ENCODE results near the gene ITPKC. TPM values are rescaled to one million over a fixed set of nuclear protein-coding genes. Genes with fewer than 3 reads are reported as not detected.
A peak's percentile ranks its signal among the peaks of the same experiment; 100 is the strongest.

ITPKC gene
- total and polyA plus RNA-seq, 9 of the 15 experiments (the other 6 are each of a cell fraction or from before 2014, with no cell fraction given) = 0.08 to 9.3 (median 5.8) TPM

- TF ChIP-seq, protein P1, sequence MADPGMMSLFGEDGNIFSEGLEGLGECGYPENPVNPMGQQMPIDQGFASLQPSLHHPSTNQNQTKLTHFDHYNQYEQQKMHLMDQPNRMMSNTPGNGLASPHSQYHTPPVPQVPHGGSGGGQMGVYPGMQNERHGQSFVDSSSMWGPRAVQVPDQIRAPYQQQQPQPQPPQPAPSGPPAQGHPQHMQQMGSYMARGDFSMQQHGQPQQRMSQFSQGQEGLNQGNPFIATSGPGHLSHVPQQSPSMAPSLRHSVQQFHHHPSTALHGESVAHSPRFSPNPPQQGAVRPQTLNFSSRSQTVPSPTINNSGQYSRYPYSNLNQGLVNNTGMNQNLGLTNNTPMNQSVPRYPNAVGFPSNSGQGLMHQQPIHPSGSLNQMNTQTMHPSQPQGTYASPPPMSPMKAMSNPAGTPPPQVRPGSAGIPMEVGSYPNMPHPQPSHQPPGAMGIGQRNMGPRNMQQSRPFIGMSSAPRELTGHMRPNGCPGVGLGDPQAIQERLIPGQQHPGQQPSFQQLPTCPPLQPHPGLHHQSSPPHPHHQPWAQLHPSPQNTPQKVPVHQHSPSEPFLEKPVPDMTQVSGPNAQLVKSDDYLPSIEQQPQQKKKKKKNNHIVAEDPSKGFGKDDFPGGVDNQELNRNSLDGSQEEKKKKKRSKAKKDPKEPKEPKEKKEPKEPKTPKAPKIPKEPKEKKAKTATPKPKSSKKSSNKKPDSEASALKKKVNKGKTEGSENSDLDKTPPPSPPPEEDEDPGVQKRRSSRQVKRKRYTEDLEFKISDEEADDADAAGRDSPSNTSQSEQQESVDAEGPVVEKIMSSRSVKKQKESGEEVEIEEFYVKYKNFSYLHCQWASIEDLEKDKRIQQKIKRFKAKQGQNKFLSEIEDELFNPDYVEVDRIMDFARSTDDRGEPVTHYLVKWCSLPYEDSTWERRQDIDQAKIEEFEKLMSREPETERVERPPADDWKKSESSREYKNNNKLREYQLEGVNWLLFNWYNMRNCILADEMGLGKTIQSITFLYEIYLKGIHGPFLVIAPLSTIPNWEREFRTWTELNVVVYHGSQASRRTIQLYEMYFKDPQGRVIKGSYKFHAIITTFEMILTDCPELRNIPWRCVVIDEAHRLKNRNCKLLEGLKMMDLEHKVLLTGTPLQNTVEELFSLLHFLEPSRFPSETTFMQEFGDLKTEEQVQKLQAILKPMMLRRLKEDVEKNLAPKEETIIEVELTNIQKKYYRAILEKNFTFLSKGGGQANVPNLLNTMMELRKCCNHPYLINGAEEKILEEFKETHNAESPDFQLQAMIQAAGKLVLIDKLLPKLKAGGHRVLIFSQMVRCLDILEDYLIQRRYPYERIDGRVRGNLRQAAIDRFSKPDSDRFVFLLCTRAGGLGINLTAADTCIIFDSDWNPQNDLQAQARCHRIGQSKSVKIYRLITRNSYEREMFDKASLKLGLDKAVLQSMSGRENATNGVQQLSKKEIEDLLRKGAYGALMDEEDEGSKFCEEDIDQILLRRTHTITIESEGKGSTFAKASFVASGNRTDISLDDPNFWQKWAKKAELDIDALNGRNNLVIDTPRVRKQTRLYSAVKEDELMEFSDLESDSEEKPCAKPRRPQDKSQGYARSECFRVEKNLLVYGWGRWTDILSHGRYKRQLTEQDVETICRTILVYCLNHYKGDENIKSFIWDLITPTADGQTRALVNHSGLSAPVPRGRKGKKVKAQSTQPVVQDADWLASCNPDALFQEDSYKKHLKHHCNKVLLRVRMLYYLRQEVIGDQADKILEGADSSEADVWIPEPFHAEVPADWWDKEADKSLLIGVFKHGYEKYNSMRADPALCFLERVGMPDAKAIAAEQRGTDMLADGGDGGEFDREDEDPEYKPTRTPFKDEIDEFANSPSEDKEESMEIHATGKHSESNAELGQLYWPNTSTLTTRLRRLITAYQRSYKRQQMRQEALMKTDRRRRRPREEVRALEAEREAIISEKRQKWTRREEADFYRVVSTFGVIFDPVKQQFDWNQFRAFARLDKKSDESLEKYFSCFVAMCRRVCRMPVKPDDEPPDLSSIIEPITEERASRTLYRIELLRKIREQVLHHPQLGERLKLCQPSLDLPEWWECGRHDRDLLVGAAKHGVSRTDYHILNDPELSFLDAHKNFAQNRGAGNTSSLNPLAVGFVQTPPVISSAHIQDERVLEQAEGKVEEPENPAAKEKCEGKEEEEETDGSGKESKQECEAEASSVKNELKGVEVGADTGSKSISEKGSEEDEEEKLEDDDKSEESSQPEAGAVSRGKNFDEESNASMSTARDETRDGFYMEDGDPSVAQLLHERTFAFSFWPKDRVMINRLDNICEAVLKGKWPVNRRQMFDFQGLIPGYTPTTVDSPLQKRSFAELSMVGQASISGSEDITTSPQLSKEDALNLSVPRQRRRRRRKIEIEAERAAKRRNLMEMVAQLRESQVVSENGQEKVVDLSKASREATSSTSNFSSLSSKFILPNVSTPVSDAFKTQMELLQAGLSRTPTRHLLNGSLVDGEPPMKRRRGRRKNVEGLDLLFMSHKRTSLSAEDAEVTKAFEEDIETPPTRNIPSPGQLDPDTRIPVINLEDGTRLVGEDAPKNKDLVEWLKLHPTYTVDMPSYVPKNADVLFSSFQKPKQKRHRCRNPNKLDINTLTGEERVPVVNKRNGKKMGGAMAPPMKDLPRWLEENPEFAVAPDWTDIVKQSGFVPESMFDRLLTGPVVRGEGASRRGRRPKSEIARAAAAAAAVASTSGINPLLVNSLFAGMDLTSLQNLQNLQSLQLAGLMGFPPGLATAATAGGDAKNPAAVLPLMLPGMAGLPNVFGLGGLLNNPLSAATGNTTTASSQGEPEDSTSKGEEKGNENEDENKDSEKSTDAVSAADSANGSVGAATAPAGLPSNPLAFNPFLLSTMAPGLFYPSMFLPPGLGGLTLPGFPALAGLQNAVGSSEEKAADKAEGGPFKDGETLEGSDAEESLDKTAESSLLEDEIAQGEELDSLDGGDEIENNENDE (IDR thresholded peaks at IDR 0.05; ENCODE audit: low read depth, low read length) = no peak
- TF ChIP-seq IRF2 (CRISPR knock-in tag; IDR thresholded peaks at IDR 0.05) (no peak; the same call in 1 of the 2 replicates), EZH2 (IDR thresholded peaks at IDR 0.05; ENCODE audit: borderline replicate concordance, low read depth, low read length) (no peak), RFX7 (CRISPR knock-in tag; IDR thresholded peaks at IDR 0.05) (no peak), ZNF583 (CRISPR knock-in tag; IDR thresholded peaks at IDR 0.05) (no peak), BRCA1 (IDR thresholded peaks at IDR 0.05) (no peak), BRCA1 (CRISPR knock-in tag; IDR thresholded peaks at IDR 0.05) (no peak), NFRKB (IDR thresholded peaks at IDR 0.05; ENCODE audit: low read depth) (peak; percentile 69; the same call in 1 of the 2 replicates), ZNF316 (IDR thresholded peaks at IDR 0.05) (peak; percentile 97), MEF2A (IDR thresholded peaks at IDR 0.05; ENCODE audit: control insufficient read depth, low read depth, low read length) (no peak), CHCHD3 (CRISPR knock-in tag; IDR thresholded peaks at IDR 0.05) (no peak), MAZ (CRISPR knock-in tag; conservative IDR thresholded peaks at IDR 0.05 in 1 of 2, IDR thresholded peaks at IDR 0.05 in 1 of 2) (peak; percentile 13 to 79; a peak in 2 of 4 replicates), KDM4B (IDR thresholded peaks at IDR 0.05; ENCODE audit: borderline replicate concordance in 2 of 2, low read depth in 1 of 2) (no peak), RBM39 (optimal IDR thresholded peaks at IDR 0.05; ENCODE audit: low read depth, low read length) (no peak), HOXB6 (CRISPR knock-in tag; IDR thresholded peaks at IDR 0.05; ENCODE audit: borderline replicate concordance) (no peak), SMAD2 (IDR thresholded peaks at IDR 0.05; ENCODE audit: low read depth, low read length) (no peak)
- TF ChIP-seq, protein P2, sequence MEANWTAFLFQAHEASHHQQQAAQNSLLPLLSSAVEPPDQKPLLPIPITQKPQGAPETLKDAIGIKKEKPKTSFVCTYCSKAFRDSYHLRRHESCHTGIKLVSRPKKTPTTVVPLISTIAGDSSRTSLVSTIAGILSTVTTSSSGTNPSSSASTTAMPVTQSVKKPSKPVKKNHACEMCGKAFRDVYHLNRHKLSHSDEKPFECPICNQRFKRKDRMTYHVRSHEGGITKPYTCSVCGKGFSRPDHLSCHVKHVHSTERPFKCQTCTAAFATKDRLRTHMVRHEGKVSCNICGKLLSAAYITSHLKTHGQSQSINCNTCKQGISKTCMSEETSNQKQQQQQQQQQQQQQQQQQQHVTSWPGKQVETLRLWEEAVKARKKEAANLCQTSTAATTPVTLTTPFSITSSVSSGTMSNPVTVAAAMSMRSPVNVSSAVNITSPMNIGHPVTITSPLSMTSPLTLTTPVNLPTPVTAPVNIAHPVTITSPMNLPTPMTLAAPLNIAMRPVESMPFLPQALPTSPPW (CRISPR knock-in tag; IDR thresholded peaks at IDR 0.05) = peak; percentile 92
These were observed 26.1 kb upstream of the ITPKC start (continued) for GRCh38 chr19:40690693-40691420.
